GM19328 (cell line): ENCODE results near the gene PDS5A.
"Not testable (repeated sequence)": the region's sequence is repeated elsewhere in the genome, so short reads cannot be mapped to it uniquely, and the experiment has no call there.

Source experiments
- ATAC-seq: cut with Tn5 transposase; IDR thresholded peaks from one replicate; pipeline ENCODE4 v1.9.1; 2021; ENCODE audit warnings: mild to moderate bottlenecking, moderate library complexity; ENCODE audit not compliant: unreplicated experiment

Gene PDS5A

GRCh38 chr4:39900966-39901365, 76.7 kb downstream of the PDS5A start:
- no peak for ATAC-seq

- no peak for ATAC-seq
Observed at GRCh38 chr4:39899291-39899690, 78.4 kb downstream of the PDS5A start.

GRCh38 chr4:39898015-39898414, 79.7 kb downstream of the PDS5A start:
- ATAC-seq: no peak

GRCh38 chr4:39893693-39894072, 84.0 kb downstream of the PDS5A start:
- ATAC-seq: no peak

GRCh38 chr4:39892988-39893692, 84.6 kb downstream of the PDS5A start:
- no peak for ATAC-seq

GRCh38 chr4:39889226-39889625, 88.5 kb downstream of the PDS5A start:
- ATAC-seq: no peak

- ATAC-seq: no peak
Observed at GRCh38 chr4:39888541-39888940, 89.2 kb downstream of the PDS5A start.

- ATAC-seq: no peak
Observed at GRCh38 chr4:39883646-39884045, 94.1 kb downstream of the PDS5A start.

DNA sequence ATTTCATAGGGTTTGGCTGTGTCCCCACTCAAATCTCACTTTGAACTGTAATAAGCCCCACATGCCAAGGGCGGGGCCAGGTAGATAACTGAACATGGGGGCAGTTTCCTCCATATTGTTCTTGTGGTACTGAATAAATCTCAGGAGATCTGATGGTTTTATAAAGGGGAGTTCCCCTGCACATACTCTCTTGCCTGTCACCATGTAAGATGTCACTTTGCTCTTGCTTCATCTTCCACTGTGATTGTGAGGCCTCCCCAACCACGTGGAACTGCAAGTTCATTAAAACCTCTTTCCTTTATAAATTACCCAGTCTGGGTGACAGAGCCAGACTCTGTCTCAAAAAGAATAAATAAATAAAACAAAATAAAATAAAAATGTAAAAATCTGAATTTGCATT, 95.9 kb downstream of the PDS5A start:
- no peak for ATAC-seq

DNA sequence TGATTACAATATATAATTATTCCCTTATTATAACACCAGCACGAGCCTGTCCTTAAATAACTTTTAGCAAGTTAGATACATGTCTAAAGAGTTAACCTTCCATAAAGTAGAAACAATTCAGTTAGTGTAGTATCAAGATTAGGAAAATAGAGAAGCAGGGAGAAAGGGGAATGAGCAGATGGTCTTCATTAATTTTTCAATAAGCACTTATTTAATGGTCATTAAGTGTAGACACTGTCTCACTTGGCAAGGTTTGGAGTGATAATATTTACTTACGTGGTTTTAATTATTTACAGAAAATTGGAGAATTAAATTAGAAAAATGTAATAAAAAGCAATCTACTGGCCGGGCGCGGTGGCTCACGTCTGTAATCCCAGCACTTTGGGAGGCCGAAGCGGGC, 99.7 kb downstream of the PDS5A start:
- no peak for ATAC-seq

- ATAC-seq: no peak
Observed at GRCh38 chr4:39873823-39874222, 103.9 kb downstream of the PDS5A start.

- ATAC-seq: no peak
Observed at GRCh38 chr4:39865280-39865679, 112.4 kb downstream of the PDS5A start.

- ATAC-seq: no peak
Observed at GRCh38 chr4:39864391-39864790, 113.3 kb downstream of the PDS5A start.

- no peak for ATAC-seq
Observed at GRCh38 chr4:39860804-39861203, 116.9 kb downstream of the PDS5A start.

GRCh38 chr4:39855909-39856512, 121.7 kb downstream of the PDS5A start:
- ATAC-seq: no peak

- no peak for ATAC-seq
Observed at GRCh38 chr4:39852636-39853035, 125.1 kb downstream of the PDS5A start.

GRCh38 chr4:39850727-39851126, 127.0 kb downstream of the PDS5A start:
- ATAC-seq: no peak

DNA sequence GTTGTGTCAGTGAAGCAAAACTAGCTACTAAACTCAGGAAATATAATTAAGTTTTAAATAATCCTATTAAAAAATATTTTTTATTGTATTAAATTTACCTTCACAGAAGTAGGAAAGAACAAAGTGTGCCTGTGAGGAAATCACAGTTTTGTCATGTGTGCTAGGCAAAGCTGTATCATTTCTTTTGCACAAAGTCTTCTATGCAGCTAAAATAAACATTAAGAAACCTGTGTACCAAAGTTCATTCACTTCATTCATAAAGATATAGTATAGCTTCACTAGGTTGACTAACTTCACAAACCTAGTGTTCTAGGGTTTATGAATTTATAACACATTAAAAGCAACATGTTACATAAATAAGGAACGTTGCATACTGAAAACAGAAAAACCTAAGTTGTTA, 131.0 kb downstream of the PDS5A start:
- ATAC-seq: no peak

GRCh38 chr4:39846120-39846519, 131.6 kb downstream of the PDS5A start:
- ATAC-seq: no peak

DNA sequence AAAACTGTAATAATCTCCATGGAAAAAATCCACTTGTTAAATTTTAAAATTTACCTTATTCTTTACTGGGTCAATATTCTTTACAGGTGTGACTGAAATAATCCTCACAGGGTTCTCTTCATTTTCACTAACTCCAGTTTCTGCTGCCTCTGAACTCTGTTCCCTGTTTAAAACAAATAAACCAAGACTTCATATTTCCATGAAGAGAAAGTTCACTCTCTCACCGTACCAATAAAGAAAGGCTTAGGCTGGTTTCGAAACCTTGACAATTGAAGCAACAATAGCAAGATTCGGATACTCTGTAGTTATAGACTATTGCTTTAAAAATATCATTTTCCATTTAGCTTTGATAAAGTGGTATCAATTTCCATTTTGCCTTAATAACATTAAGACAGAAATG, 135.8 kb downstream of the PDS5A start:
- no peak for ATAC-seq

GRCh38 chr4:39840516-39840915, 137.2 kb downstream of the PDS5A start:
- not testable (repeated sequence) for ATAC-seq

DNA sequence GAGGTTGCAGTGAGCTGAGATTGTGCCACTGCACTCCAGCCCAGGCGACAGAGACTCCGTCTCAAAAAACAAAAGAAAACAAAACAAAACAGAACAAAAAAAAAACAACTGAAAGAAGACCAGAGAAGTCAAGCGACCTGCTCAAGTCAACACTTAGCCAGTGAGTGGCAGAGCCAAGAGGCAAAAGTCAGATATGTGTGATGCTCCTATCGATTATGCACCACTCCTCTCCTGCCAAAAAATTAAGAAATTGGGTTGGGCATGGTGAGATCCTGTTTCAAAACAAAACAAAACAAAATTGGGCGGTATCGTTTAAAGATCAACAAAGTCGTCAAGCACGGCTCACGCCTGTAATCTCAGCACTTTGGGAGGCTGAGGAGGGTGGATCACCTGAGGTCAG, 137.7 kb downstream of the PDS5A start:
- no peak for ATAC-seq

- not testable (repeated sequence) for ATAC-seq
Observed at GRCh38 chr4:39838431-39838830, 139.3 kb downstream of the PDS5A start.
